Measurements from ENCODE around the gene RBBP5.

- no peak for TF ChIP-seq CTCF (IDR thresholded peaks at IDR 0.05; ENCODE audit: poor library complexity, severe bottlenecking)
- TF ChIP-seq EZH2 (IDR thresholded peaks at IDR 0.05; ENCODE audit: borderline replicate concordance, insufficient read depth, low read length, poor library complexity, severe bottlenecking): no peak
- no peak for TF ChIP-seq REST (IDR thresholded peaks at IDR 0.05; ENCODE audit: borderline replicate concordance)
- no peak for TF ChIP-seq TAF1 (IDR thresholded peaks at IDR 0.05; ENCODE audit: low read depth)
- no peak for TF ChIP-seq POLR2AphosphoS5 (IDR thresholded peaks at IDR 0.05)
- no peak for TF ChIP-seq EP300 (conservative IDR thresholded peaks at IDR 0.05; ENCODE audit: poor library complexity, severe bottlenecking)
- TF ChIP-seq MXI1 (conservative IDR thresholded peaks at IDR 0.05; ENCODE audit: poor library complexity, severe bottlenecking): no peak
These were observed 12.1 kb downstream of the RBBP5 start for GRCh38 chr1:205109711-205110110.

Data from neural cell (in vitro differentiated cells).